Stomach smooth muscle (tissue), 2 donors: ENCODE data around the gene TIGIT.

ENCODE experiments used
- H3K27ac ChIP-seq: one replicate; pipeline ENCODE4 v1.7.0; 2013; ENCODE audit warnings: mild to moderate bottlenecking, low read length, inconsistent platforms
- H3K27me3 ChIP-seq, 2 donors: one replicate each; pipeline ENCODE4 v1.7.0; 2013; ENCODE audit warnings: low read length in 2 of 2; ENCODE audit not compliant: insufficient read depth in 2 of 2, control insufficient read depth in 1 of 2
- H3K36me3 ChIP-seq, 2 donors: one replicate each; pipeline ENCODE4 v1.7.0; 2013; ENCODE audit warnings: low read length in 2 of 2; ENCODE audit not compliant: control insufficient read depth in 2 of 2, insufficient read depth in 2 of 2
- H3K4me1 ChIP-seq: one replicate; pipeline ENCODE4 v1.7.0; 2013; ENCODE audit warnings: low read length; ENCODE audit not compliant: control insufficient read depth, insufficient read depth
- H3K4me3 ChIP-seq, 2 donors: one replicate each; pipeline ENCODE4 v1.7.0; 2013; ENCODE audit warnings: low read length in 2 of 2
- H3K9ac ChIP-seq, 2 donors: one replicate each; pipeline ENCODE4 v1.7.0; 2013; ENCODE audit warnings: low read length in 2 of 2, mild to moderate bottlenecking in 1 of 2
- H3K9me3 ChIP-seq, 2 donors: one replicate each; pipeline ENCODE4 v1.7.0; 2013; ENCODE audit warnings: low read length in 2 of 2; ENCODE audit not compliant: control insufficient read depth in 2 of 2
- donor health status: healthy.
- donor health status: Pancreatic carcinoma.

TIGIT gene

DNA sequence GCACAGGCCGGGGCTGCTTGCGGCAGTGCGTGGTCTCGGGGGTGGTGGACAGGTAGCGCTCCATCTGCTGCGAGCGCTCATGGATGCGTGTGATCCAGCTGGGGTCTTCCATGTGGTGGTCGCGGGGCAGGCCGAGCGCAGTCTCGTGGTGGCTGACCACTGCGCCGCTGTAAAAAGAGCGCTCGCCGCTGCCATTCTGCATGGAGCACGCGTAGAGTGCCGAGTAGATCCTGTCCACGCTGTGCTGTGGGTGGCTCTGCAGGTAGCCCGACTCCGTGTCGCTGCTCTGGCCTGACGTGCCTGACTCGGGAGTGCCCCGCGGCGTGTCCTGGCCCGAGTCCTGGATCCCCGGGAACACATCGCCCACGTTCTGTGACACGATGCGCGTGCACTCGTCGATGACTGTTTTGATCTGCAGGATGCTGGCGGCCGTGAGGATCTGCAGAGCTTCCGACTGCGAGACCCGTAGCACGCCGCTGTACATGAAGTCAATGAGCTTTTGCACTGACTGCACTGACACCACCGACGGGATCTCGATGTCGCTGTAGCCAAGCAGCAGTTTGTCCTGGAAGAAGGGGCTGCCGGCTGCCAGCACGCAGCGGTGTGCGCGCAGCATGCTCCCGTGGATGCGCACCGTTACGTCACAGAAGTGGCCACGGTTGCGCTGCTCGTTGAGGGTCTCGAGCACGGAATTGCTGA, 57.4 kb downstream of the TIGIT start:
- Histone ChIP-seq H3K4me3 (no peak overlapping the region), H3K9me3 (no peaks in the 10 kb centered on the region), H3K4me1 (no peaks in the 10 kb centered on the region), H3K27me3 (no peaks in the 10 kb centered on the region), H3K9ac (no peak overlapping the region), H3K27ac (no peak overlapping the region), H3K36me3 (peaks cover 11 to 17% of the 10 kb centered on the region in 2 donors)

DNA sequence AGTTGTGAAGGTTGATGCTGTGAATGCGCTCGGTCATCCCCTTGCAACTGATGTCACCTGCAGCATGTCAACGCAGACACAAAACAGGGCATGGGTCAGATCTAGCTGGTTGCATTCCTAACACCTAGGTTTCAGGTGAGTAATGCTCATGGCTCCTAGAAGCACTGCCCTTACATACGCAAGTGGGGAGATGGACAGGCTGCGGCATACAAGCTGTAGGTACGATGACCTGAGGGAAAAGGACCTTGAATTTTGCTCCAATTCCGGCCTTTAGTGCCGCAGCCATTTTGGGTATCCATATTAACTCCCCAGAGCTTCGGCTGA, 58.0 kb downstream of the TIGIT start:
- no peak overlapping the region for H3K27ac ChIP-seq
- H3K9ac ChIP-seq, result no peak overlapping the region
- no peaks in the 10 kb centered on the region for H3K9me3 ChIP-seq
- H3K4me1 ChIP-seq, result no peaks in the 10 kb centered on the region
- peaks cover 11 to 17% of the 10 kb centered on the region in 2 donors for H3K36me3 ChIP-seq
- no peak overlapping the region for H3K4me3 ChIP-seq
- no peaks in the 10 kb centered on the region for H3K27me3 ChIP-seq

DNA sequence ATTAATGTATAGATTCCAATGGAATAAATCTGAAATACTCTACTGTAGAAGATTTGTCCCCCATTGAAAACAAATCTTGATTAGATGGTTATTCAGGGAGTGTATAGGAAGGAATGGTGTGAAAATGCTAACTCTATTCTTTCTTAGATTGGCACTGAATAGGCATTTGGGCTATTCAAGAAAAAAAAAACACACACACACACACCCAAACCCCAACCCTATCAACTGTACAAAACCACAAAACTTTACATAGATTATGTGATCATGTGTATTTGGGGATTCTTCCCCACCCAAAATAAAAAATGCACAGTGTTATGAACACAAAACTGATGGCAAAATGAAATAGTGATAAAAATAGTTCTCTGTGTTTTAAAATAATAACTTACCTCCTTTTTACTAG, 61.8 kb downstream of the TIGIT start:
- H3K9ac ChIP-seq, result no peak overlapping the region
- no peaks in the 10 kb centered on the region for H3K27me3 ChIP-seq
- H3K4me1 ChIP-seq, result no peaks in the 10 kb centered on the region
- no peak overlapping the region for H3K4me3 ChIP-seq
- no peaks in the 10 kb centered on the region for H3K9me3 ChIP-seq
- H3K27ac ChIP-seq, result no peak overlapping the region
- H3K36me3 ChIP-seq, result peaks cover 4 to 11% of the 10 kb centered on the region in 2 donors

DNA sequence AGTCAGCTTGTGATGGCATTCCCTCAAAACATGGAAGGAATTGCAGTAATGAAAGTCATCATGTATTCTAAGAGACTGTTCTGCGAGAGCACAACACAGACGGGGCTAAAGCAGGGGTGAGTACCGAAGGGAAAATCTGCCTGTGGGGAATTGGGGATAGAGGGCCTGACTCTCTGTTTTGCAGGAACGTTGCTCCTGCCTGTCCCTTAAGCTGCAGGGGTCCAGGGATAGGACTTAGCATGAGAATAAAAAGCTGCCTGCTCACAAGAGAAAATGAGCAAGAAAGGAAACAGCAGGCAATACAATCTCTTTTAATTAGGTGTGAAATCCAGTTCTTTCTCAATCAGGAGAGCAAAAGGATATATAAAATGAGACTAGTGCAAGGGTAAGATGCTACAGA, 62.2 kb downstream of the TIGIT start:
- H3K27ac ChIP-seq, result no peak overlapping the region
- no peaks in the 10 kb centered on the region for H3K9me3 ChIP-seq
- H3K4me1 ChIP-seq, result no peaks in the 10 kb centered on the region
- no peak overlapping the region for H3K4me3 ChIP-seq
- peaks cover 4 to 7% of the 10 kb centered on the region in 2 donors for H3K36me3 ChIP-seq
- no peak overlapping the region for H3K9ac ChIP-seq
- no peaks in the 10 kb centered on the region for H3K27me3 ChIP-seq

DNA sequence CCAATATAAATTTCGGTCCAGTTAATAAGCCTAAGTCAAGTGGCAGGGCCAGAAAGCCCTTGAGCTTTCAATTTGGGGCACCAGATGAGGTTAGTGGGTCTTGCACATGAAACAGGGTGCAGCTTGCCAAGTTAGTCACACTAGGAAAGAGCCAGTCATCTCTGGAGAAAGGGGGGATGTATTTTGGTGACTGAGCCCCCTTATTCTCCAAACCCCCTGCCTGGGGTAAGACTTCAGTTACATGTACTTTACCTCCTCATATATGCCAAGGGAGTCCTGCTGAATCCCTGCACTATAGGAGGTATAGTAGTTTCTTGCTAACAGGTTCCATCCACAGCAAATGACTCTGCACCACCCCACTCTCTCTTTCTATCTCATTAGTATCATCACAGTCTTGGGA, 62.7 kb downstream of the TIGIT start:
- H3K4me3 ChIP-seq, result no peak overlapping the region

More for the DNA sequence above, 62.7 kb downstream of the TIGIT start:
- Histone ChIP-seq H3K9ac (no peak overlapping the region), H3K4me1 (no peaks in the 10 kb centered on the region), H3K36me3 (peaks cover 3 to 4% of the 10 kb centered on the region in 2 donors), H3K27ac (no peak overlapping the region), H3K27me3 (no peaks in the 10 kb centered on the region), H3K9me3 (no peaks in the 10 kb centered on the region)
